Measurements from ENCODE around the gene CERS1.

DNA sequence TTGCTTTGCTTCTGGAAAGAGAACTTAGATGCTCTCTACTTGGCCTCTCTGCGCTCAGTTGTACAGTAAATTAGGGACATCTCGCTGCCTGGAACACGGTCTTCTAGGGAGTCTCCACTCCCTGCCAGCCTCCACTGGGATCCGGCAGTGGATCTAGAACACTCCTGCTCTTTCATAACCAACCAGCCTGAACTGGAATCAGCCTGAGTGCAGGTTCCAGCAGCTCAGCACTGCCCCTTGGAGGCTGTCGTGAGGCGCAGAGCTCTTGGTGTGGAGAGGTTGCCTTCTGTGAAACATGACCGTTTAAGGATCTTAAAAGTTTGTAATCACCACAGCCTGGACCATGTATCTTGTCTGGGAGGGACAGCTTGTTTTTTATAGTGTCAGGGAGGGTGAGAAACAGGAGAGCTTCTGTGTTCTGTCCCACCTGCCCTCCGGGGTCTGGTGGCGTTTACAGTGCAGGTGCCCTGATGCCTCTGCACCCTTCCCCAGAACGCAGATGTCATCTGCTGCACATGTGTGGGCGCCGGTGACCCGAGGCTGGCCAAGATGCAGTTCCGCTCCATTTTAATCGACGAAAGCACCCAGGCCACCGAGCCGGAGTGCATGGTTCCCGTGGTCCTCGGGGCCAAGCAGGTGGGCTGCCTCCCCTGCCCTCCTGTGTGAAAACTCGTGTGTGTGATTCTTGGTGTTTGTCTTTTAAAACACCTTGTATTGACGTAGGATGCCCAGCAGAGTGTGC lies 39.4 kb downstream of the CERS1 start:
- TF ChIP-seq POLR2AphosphoS5 (IDR thresholded peaks at IDR 0.05; ENCODE audit: insufficient read depth, low read depth, low read length) = no peak
- TF ChIP-seq, protein P1, sequence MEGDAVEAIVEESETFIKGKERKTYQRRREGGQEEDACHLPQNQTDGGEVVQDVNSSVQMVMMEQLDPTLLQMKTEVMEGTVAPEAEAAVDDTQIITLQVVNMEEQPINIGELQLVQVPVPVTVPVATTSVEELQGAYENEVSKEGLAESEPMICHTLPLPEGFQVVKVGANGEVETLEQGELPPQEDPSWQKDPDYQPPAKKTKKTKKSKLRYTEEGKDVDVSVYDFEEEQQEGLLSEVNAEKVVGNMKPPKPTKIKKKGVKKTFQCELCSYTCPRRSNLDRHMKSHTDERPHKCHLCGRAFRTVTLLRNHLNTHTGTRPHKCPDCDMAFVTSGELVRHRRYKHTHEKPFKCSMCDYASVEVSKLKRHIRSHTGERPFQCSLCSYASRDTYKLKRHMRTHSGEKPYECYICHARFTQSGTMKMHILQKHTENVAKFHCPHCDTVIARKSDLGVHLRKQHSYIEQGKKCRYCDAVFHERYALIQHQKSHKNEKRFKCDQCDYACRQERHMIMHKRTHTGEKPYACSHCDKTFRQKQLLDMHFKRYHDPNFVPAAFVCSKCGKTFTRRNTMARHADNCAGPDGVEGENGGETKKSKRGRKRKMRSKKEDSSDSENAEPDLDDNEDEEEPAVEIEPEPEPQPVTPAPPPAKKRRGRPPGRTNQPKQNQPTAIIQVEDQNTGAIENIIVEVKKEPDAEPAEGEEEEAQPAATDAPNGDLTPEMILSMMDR (IDR thresholded peaks at IDR 0.05; ENCODE audit: extremely low read depth in 1 of 2, insufficient read depth in 1 of 2, low read depth in 1 of 2, low read length in 2 of 2) = peak; percentile 24 to 48

Data from endothelial cell of umbilical vein (primary cell).